NCI-H524 treated with DMSO at 0.1 percent for 48 hours (cell line): ENCODE data around the gene FASN.

Experiments used
- DNase-seq: peaks from one replicate; lab custom pipeline; 2025; lab: John Stamatoyannopoulos, UW

Gene FASN

GRCh38 chr17:82076018-82076784, 21.8 kb downstream of the FASN start:
- no peak for DNase-seq

DNA sequence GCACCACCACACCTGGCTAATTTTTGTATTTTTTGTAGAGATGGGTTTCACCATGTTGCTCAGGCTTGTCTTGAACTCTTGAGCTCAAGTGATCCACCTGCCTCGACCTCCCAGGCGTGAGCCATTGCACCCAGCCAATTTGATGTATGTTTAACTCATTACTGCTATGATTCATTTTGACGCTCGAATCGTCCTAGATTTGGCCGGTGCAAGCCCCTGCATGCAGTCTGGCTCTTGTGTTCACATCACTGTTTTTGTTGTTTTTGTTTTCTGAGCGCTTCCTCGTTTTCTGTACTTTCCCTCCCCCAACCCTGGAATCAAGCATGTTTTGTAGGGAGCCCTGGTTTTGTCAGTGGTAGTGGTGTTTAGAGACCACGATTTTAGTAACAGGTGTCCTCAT, 24.6 kb downstream of the FASN start:
- no peak for DNase-seq

DNA sequence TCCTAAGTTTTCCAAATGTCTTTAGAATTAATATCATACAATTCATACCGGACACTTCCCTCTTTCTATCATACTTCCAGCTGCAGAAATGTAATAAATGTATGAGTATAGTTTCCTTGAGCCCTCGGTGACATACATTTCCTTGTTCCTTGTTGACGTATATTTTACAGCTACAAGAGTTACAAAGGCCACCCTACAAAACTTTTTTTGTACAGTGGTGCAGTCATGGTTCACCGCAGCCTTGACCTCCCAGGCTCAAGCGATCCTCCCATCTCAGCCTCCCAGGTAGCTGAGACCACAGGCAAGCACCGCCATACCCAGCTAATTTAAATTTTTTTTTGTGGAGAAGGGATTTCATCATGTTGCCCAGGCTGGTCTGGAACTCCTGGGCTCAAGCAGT, 25.2 kb downstream of the FASN start:
- no peak for DNase-seq

DNA sequence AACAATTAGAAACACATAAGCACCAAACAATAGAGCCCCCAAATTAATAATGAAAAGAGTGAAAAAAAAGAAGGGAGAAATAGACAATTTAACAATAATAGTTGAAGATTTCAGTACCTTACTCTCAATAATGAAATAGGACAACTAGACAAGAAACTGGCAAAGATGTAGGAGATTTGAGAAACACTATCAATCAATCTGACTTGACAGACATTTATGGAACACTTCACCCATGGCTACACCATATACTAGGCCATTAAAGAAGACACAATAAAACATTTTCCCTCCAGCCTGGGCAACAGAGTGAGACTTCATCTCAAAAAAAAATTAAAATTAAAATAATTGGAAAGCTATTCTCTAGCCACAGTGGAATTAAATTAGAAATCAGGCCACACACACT, 27.4 kb downstream of the FASN start:
- no peak for DNase-seq

DNA sequence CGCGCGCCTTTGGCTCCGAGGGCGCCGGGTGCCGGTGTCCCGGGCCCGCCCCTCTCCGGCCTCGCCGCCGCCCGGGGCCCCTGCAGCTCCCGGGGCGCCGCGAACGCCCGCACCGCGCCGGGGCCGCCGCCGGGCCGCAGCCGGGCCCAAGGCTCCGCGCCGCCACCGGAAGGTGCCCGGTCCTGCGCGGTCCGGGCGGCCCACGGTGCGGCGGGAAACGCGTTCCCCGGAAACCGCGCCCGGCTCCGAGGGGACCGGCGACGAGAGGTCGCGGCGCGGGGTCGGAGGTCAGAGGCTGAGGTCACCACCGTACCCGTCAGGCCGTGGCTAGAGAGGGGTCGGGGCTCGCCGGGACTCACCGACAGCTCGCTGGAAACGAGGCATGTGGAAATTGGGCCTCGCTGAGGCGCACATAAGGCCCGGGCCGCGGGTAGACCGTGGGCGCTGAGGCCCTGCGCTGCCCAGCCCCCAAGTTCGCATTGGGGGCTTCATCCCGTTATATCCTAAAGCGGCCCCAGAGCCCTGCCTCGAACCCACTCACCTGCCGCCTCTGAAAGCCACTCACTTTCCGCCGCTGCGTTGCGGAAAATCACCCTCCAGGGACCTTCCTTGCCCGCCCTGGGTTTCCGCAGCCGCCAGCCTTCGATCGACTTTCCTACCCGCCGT, 32.3 kb downstream of the FASN start, which contains the start of gene DUS1L:
DUS1L (minus strand) TSS at position 167 of the 666 bp plus-strand sequence. CDS start 745 bp downstream, outside the sequence.
- DNase-seq = no peak

DNA sequence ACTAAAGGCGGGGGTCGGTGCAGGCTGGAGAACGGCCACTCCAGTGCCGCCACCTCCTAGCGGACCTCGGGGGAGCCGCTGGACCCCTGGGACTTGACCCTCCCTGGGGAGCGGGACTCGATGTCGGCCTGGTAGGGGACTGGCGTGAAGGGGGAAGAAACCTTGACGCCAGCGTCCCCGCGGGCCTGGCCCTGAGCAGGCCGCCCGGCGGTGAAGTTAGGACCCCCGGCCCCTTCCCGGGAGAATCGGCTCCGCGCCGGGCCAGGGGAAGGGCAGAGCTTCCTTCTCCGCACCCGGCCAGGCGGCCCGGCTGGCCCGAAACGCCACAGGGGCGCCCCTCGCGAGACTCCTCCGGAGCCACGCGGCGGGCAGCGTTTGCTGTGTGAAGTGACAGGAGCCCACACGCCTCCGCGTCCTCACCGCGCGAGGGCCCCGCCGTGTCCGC, 32.8 kb downstream of the FASN start:
- no peak for DNase-seq

DNA sequence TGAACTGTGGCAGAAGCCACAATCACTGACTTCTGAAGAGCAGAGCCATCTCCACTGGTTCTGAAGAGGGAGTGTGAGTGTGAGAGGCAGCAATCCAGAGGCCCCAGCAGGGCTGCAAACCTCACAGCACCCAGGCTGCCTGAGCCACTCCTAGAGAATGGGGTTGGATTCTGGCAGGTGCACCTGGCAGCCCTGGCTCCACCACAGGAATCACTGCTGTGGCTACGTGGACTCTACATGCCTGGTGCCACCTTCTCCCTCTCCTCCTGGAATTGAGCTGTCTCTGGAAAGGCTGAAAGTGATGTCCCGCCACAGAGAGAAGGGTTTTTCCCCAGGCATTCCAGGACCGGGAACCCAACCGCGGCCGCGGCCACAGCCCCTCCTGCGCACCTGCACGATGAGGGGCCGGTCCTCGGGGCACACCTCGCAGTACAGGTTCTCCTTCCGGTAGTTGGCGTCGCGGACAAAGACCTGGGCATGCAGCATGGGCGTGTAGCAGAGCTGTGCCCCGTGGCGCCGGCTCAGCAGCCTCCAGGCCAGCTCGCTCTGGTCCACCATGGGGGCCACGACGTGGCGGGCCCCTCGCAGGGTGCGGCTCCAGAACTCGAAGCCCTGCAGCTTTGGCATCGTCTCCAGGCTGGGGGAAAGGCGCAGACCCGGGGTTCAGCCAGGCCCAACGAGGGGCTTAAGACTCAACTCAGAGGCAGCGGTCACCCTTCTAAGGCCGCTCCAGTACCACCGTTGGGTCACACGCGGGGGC, 33.4 kb downstream of the FASN start:
- no peak for DNase-seq

GRCh38 chr17:82063424-82064415, 34.3 kb downstream of the FASN start:
- no peak for DNase-seq

GRCh38 chr17:82062984-82063368, 35.1 kb downstream of the FASN start:
- no peak for DNase-seq

DNA sequence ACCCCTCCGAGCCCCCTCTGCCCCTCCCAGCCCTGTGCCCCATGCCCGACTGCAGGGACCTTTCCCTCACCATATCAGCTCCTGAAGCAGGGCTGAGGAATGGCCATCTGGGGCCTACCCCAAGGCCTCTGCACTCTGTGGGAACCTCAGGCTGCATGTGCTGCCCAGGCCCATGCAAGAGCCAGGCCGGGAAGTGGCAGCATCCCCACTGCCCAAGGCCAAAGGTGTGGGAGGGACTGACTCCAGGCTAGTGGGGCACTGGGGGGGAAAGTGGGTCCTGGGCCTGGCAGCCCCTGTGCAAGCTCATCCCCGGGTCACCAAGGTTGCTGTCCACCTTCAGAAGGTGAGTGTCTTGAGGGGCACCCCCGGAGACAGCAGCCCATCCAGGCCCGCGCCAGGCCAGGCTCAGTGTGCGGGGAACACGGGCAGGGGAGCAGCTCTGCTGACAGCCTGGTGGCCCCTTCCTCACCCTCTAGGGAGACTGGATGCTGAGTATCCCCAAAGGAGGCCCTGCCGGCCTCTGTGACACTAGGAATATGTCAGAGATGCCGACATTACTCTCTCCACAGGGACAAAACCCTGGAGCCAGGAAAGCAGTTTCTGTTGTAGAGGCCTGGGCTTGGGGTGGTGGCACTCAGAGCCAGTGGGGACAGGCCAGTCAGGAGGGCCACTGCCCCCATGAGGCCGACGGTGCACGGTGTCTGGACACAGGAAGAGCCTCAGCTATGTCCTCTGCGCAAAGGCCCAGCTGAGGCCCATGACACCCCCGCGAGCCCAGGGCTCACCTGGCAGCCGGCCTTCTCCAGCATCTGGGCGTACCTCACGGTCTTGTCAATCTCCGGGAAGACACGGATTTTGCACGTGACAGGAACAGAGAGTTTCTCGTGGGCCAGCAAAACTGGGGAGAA, 35.7 kb downstream of the FASN start:
- no peak for DNase-seq

GRCh38 chr17:82061047-82061925, 36.8 kb downstream of the FASN start:
- no peak for DNase-seq

GRCh38 chr17:82060614-82061013, 37.4 kb downstream of the FASN start:
- no peak for DNase-seq

DNA sequence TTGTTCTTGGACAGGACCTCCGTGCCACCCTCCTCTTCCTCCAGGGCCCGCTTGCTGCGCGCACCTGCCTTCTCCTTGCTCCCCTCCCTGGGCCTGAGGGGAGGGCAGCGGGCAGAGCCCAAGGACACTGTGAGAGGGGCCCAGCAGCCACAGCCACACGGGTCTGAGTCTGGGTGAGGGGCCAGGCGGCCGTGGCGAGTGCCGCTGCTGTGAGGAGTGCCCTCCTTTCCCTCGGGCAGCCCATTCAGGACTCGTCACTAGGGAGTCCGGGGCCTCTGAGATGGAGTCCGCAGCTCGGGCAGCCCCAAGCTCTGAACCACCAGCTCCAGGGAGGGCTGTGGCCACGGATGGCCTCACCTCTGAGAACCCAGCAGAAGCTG, 38.0 kb downstream of the FASN start:
- no peak for DNase-seq

GRCh38 chr17:82059272-82060000, 38.6 kb downstream of the FASN start:
- no peak for DNase-seq

- no peak for DNase-seq
Observed at GRCh38 chr17:82058855-82059249, 39.2 kb downstream of the FASN start.

DNA sequence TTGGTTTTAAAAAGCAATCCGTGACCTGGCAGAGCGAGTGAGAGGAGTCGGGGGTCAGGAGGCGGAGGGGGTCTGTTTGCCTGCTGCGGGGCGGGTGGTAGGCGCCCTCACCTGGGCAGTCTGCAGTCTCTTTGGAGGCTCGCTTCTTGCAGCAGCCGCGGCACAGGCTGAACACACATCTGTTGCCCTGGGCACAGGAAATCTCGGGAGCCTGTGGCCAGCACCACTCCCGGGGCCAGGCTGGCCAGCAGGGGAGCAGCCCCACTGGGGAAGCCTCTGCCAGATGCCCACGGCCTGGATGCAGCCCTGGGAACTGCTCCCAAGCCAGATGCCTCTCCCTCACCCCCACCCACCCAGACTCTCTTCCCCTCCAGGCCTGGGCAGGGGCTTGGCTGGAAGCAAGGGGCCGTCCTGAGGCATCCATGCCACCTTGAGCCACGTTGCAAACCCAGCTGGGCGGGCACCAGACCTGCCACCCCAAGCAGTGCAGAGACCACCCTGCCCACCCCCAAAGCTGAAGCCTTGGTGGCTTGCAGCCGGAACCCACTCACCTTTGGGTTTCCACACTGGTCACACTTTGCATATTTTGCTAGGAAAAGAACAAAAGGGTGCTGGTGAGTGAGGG, 39.7 kb downstream of the FASN start:
- no peak for DNase-seq

DNA sequence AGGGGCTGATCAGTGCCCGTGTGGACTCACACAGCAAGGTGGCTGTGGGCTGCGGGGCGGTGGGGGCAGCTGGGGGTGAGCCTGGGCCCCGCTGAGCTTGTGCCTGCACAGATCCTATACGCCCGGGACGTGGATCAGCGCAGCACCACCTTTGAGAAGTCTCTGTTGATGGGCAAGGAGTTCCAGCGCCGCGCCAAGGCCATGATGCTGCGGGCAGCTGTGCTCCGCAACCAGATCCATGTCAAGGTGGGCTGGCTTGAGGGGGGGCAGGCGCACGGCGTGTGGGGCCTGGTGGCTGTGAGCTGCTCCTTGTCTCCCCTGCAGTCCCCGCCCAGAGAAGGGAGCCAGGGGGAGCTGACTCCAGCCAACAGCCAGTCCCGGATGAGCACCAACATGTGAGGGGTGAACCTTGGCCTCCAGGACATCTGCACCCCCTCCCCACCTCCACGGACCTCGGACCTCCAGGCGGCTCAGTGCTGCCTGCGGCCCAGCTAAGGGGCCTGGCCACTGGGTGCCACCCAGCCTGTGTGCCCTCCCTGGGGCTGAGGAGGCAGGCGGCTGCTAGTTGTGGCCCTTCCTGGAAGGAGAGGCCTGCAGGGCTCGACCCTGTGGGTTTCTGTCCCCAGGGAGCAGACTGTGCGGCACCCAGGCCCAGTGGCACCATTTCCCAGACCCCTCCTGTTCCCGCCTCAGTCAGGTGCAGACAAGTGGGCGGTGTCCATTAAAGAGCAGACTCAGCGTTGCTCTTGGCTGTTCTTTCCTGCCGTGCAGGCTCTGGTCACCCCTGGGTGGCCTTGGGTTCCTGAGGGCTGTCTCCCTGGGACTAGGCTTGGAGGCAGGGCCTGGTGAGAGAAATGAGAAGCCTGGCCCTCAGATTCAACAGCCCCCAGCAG, 41.1 kb downstream of the FASN start:
- no peak for DNase-seq
